Effector memory CD8-positive, alpha-beta T cell (primary cell): Measurements from ENCODE around the gene ANKH.

Experiments
- ATAC-seq: fragments of 150-1000 bp; cut with Tn5 transposase; replicated peaks from 2 replicates; pipeline ENCODE4 v1.10.0; 2021; ENCODE audit warnings: mild to moderate bottlenecking, moderate library complexity
- DNase-seq, 3 experiments: peaks; one replicate each; pipeline ENCODE4 v3.0.0; 2021
- H3K27ac Mint-ChIP-seq, 2 donors: one replicate each; pipeline ENCODE4 v1.8.0; 2022; ENCODE audit warnings: mild to moderate bottlenecking in 2 of 2, mixed read lengths in 2 of 2, moderate library complexity in 2 of 2
- H3K27me3 Mint-ChIP-seq, 2 donors: one replicate each; pipeline ENCODE4 v1.8.0; 2022; ENCODE audit warnings: mixed read lengths in 2 of 2
- H3K36me3 Mint-ChIP-seq: one replicate; pipeline ENCODE4 v1.8.0; 2022; ENCODE audit warnings: mild to moderate bottlenecking, moderate library complexity, mixed read lengths; ENCODE audit not compliant: insufficient read depth
- H3K4me1 Mint-ChIP-seq, 2 donors: one replicate each; pipeline ENCODE4 v1.8.0; 2022; ENCODE audit warnings: low read depth in 2 of 2, mixed read lengths in 2 of 2
- H3K4me3 Mint-ChIP-seq, 2 donors: one replicate each; pipeline ENCODE4 v1.8.0; 2022; ENCODE audit warnings: mild to moderate bottlenecking in 2 of 2, mixed read lengths in 2 of 2, moderate library complexity in 2 of 2
- H3K9me3 Mint-ChIP-seq, 2 donors: one replicate each; pipeline ENCODE4 v1.8.0; 2022; ENCODE audit warnings: mixed read lengths in 2 of 2

The ANKH gene

DNA sequence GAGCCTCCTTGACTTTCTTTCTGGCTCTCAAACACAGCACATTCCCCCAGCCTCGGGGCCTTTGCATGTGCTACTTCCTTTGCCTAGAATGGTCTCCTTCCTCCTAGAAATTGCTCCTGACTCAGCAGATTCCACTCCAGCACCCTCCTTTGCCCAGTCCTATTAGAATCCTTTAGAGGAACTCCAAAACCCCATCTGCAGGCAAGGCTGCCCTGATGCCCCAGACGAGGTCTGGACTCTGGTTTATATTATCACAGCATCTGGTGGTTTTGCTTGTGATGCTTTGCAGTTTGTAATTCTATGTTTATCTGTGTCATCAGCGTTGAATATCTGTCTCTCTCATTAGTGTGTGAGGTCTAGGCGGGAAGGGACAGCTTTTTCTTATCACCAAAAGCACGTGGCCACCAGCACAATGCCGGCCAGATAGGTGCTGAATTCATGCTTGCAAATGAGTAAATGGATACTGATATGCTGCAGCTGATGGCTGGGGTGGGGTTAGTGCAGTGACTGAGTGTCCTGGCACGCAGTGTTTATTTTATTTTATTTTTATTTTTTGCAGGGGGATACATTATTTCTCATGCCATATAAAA is 30.0 kb upstream of the ANKH start:
- H3K27ac Mint-ChIP-seq = no peak overlapping the region
- no peaks in the 10 kb centered on the region for H3K36me3 Mint-ChIP-seq
- H3K4me1 Mint-ChIP-seq = peaks cover 0 to 4% of the 10 kb centered on the region in 2 donors
- DNase-seq = no peak
- H3K4me3 Mint-ChIP-seq = no peak overlapping the region
- H3K27me3 Mint-ChIP-seq = peaks cover 6 to 12% of the 10 kb centered on the region in 2 donors
- ATAC-seq = no peak
- H3K9me3 Mint-ChIP-seq = no peaks in the 10 kb centered on the region

DNA sequence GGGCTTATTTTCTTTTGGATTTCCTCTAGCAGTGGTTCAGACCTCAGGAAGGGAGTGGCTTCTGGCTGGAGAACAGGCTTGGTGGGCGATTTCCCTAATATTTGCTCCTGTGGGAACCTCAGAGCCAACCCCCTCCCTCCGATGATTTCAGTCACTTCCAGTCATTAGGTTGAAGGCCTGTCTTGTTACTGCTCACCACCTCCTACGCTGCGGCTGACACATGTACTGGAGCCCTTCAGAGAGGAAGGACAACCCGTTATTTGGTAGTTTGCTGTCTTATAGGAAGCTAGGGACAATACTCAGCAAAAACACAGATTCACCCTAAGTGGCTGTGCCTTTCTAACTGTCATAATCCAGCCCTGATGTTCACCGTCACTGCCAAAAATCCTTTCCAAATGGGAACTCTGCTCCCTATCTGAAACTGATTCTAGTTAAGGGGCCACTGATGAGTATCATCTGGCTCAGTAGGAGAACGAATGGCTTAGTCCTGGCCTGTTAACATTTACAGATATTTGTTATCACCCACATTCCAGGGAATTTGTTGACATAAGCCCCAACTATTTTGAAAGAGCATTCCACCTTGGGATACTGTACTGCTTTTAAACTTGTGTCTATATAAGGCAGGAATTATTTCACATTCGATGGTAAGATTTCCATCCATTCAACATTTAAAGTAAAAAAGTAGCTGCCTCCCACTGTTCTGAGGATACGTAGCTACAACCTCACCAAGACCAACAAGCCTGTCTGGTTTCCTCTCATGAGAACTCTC is 29.3 kb upstream of the ANKH start:
- ATAC-seq (no peak), DNase-seq (no peak)
- H3K4me1 Mint-ChIP-seq = peaks cover 0 to 4% of the 10 kb centered on the region in 2 donors
- no peaks in the 10 kb centered on the region for H3K36me3 Mint-ChIP-seq
- peaks cover 6 to 12% of the 10 kb centered on the region in 2 donors for H3K27me3 Mint-ChIP-seq
- no peak overlapping the region for H3K27ac Mint-ChIP-seq
- H3K9me3 Mint-ChIP-seq = no peaks in the 10 kb centered on the region
- no peak overlapping the region for H3K4me3 Mint-ChIP-seq

DNA sequence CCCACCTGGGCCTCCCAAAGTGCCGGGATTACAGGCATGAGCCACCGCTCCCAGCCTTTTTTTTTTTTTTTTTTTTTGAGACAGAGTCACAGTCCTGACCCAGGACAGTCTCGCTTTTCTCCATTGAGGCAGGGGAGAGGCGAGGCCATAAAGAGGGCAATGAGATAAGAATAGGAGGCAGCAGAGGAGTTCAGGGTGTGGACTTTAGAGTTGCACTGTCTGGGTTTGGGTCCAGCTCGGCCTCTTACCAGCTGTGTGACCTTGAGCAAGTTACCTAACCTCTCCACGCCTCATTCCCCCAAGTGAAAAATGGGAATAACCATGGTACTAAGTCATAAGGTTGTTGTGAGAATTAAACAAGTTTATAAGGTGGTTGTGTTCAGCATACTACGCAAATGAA is 24.6 kb upstream of the ANKH start:
- Mint-ChIP-seq H3K36me3 (no peaks in the 10 kb centered on the region), H3K4me3 (no peak overlapping the region), H3K9me3 (no peaks in the 10 kb centered on the region), H3K27ac (peak overlapping the region in 1 of 2 donors; percentile 3), H3K4me1 (no peaks in the 10 kb centered on the region), H3K27me3 (peaks cover 2 to 6% of the 10 kb centered on the region in 2 donors)
- DNase-seq (no peak), ATAC-seq (no peak)

DNA sequence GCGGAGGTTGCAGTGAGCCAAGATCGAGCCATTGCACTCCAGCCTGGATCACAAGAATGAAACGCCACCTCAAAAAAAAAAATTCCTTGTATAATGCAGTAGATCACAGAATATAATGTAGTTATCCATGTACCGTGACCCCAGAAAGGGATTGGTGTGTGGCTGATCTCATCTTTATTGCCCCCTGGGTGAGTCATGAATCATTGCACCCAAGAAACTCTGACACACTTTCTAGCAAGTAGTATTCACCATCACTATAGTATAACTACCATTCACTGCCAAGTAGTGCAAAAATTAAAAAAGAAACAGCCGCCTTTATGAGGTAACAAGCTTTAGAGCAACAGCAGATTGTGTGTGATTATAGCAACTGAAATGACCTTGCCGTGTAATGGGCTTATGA is 23.7 kb upstream of the ANKH start:
- no peak for ATAC-seq
- Mint-ChIP-seq H3K27me3 (peaks cover 0 to 6% of the 10 kb centered on the region in 2 donors), H3K4me1 (no peaks in the 10 kb centered on the region), H3K4me3 (no peak overlapping the region), H3K36me3 (no peaks in the 10 kb centered on the region), H3K9me3 (no peaks in the 10 kb centered on the region), H3K27ac (no peak overlapping the region)
- no peak for DNase-seq

DNA sequence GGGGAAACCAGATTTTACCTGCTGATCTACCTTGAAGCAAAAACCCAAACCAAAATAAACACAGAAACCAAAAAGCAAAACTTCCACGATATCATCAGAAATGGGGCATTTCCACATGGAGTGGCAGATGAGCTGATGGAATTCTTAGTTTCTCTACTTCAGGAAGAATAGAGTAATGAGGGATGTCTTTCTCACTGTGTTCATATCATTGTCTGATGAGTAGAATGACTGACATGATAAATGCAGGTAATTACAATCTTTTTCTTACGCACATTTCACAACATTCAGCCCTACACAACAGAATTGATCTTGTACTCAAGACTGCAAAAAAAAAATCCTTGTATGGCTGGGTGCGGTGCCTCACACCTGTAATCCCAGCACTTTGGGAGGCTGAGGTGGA is 23.2 kb upstream of the ANKH start:
- ATAC-seq = no peak
- Mint-ChIP-seq H3K4me1 (no peaks in the 10 kb centered on the region), H3K27me3 (peaks cover 0 to 6% of the 10 kb centered on the region in 2 donors), H3K4me3 (no peak overlapping the region), H3K27ac (no peak overlapping the region), H3K36me3 (no peaks in the 10 kb centered on the region), H3K9me3 (no peaks in the 10 kb centered on the region)
- DNase-seq = no peak

DNA sequence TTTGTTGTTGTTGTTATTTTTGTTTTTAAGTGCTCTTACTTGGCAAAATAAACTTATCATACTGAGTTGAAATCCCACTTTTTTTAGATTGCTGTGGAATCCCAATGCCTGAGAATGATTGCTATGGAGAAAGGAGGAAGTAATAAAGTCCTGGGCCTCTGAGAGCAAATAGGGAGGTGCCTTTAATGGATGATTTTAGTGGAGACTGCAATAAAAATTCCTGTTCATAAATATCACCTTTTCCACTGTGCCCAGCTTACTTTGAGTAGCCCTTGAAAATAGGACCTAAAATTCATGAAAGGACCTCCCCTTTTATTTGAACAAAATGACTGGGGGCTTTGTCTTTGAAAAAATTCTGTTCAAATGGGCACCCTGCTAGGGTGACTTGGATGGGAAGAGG is 21.8 kb upstream of the ANKH start:
- Mint-ChIP-seq H3K27ac (no peak overlapping the region), H3K27me3 (no peaks in the 10 kb centered on the region), H3K36me3 (no peaks in the 10 kb centered on the region), H3K4me3 (no peak overlapping the region), H3K4me1 (no peaks in the 10 kb centered on the region), H3K9me3 (no peaks in the 10 kb centered on the region)
- DNase-seq (no peak), ATAC-seq (no peak)

DNA sequence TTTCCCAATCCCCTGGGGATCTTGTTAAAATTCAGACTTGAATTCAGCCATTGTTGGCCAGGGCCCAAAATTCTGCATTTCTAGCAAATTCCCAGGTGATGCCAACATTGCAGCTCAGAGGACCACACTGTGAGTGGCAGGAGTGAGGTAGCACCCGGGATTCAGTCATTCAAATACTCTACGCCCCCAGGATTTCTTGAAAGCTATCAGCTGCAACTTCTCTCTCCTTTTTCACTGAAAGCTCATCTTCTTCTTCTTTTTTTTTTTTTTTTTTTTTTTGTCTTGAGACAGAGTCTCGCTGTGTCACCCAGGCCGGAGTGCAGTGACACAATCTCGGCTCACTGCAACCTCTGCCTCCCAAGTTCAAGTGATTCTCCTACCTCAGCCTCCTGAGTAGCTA is 19.3 kb upstream of the ANKH start:
- no peak for ATAC-seq
- no peaks in the 10 kb centered on the region for H3K27me3 Mint-ChIP-seq
- H3K36me3 Mint-ChIP-seq = no peaks in the 10 kb centered on the region
- H3K9me3 Mint-ChIP-seq = no peaks in the 10 kb centered on the region
- DNase-seq = no peak
- no peaks in the 10 kb centered on the region for H3K4me1 Mint-ChIP-seq
- H3K27ac Mint-ChIP-seq = no peak overlapping the region
- H3K4me3 Mint-ChIP-seq = no peak overlapping the region

DNA sequence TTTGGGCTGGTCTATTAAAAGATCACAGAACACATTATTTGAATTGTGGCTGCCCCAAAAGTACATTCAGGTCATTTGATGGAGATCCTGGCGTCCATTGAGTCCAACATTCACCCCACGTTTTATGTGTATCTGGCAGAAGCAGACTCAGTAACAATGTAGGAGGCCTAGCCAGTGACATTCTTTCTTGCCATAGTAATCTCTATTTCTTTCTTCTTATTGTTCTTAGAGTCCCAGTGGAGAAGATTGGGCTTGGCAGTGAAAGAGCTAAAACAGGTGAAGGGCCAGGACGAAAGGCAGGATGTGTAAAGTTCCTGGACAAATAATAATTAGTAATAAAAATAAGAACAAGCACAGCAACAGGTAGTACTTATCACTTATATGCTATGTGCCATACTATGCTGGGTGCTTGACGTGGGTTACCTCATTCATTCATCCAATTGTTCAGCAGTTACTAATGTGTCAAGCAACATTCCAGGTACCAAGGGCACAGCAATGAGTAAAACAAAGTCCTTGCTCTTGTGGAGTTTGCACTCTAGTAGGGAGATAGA is 12.6 kb upstream of the ANKH start:
- no peaks in the 10 kb centered on the region for H3K9me3 Mint-ChIP-seq
- H3K27me3 Mint-ChIP-seq = peaks cover 13 to 46% of the 10 kb centered on the region in 2 donors

DNA sequence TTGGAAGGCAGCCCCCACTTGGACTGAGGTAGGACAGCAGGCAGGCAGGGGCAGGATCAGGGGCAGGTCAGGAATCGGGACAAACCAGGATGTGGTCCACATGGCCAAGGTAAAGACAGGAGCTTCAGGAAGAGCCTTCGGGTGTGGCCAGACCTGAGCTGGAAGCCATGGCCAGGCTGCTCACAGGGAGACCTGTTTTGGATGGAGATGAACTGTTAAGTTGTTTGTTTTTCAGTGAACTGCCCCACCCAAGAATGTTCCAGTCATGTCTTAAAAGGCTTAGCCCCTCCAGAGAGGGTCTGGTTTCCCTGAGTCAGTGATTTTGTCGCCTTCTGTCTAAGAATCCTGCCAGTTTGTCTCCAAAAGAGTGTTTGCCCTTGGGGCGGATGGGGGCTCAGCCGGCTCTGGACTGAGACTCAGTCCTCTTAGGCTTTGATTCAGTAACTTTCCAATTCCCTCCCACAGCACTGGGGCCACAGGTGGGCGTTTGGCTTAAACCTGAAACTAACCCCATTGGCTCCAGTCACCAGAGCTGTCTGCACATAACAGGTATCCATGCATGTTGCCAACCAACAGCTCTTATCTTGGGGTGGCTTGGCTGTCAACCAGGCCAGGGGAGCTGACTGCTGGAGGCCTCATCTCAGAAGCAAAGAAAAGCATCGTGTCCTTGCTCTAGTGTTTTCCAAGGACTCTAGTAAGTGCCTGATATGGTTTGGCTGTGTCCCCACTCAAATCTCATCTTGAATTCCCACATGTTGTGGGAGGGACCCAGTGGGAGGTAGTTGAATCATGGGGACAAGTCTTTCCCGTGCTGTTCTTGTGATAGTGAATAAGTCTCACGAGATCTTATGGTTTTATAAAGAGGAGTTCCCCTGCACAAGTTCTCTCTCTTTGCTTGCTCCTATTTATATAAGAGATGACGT is 11.3 kb upstream of the ANKH start:
- ATAC-seq (no peak), DNase-seq (no peak)
- Mint-ChIP-seq H3K4me3 (no peak overlapping the region), H3K9me3 (no peaks in the 10 kb centered on the region), H3K36me3 (no peaks in the 10 kb centered on the region), H3K4me1 (no peaks in the 10 kb centered on the region), H3K27me3 (peaks cover 15 to 58% of the 10 kb centered on the region in 2 donors), H3K27ac (no peak overlapping the region)

More for the DNA sequence above, 12.6 kb upstream of the ANKH start:
- H3K4me3 Mint-ChIP-seq = no peak overlapping the region
- no peaks in the 10 kb centered on the region for H3K4me1 Mint-ChIP-seq
- DNase-seq (no peak), ATAC-seq (no peak)
- H3K36me3 Mint-ChIP-seq = no peaks in the 10 kb centered on the region
- no peak overlapping the region for H3K27ac Mint-ChIP-seq

DNA sequence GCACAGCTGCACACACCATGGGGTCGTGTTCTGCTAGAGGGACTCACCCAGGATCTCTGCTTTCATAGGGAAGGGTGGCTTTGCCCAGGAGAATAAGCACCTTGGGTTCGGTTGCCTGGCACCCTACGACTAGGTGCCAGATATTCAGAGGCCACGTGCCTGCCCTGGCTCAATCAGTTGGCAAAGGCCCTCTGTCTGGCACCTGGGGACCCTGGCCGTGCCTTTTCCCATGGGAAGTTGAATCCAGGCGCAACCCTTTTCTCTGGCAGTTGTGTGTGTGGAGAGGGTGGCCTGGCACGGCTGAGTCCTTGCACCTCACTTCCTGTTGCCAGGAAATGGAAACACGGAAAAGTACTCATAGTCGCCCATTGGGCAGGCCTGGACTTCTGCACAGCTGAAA is 10.2 kb upstream of the ANKH start:
- H3K4me3 Mint-ChIP-seq = no peak overlapping the region
- ATAC-seq (no peak), DNase-seq (no peak)
- peaks cover 15 to 59% of the 10 kb centered on the region in 2 donors for H3K27me3 Mint-ChIP-seq
- H3K9me3 Mint-ChIP-seq = no peaks in the 10 kb centered on the region
- no peaks in the 10 kb centered on the region for H3K36me3 Mint-ChIP-seq
- no peaks in the 10 kb centered on the region for H3K4me1 Mint-ChIP-seq
- no peak overlapping the region for H3K27ac Mint-ChIP-seq

DNA sequence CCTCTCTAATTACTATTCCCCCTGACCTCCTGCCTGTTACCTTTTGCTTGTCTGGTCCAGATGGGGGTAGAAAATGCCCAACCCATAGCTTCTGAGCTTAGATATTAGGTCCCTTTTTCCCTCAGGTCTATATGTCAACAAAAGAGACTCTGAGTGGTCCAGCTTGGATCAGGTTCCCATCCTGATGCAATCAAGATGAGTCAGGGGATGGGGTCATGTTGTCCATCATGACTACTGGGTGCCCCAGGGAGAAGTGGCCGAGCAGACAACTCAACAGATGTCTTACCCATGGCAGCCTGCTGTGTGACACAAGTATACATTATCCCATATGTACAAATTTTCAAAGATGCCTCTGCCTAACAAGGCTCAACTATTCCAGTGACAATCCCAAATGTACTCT is 9.1 kb upstream of the ANKH start:
- H3K9me3 Mint-ChIP-seq = no peaks in the 10 kb centered on the region
- H3K27ac Mint-ChIP-seq = no peak overlapping the region
- peaks cover 15 to 59% of the 10 kb centered on the region in 2 donors for H3K27me3 Mint-ChIP-seq
- ATAC-seq (no peak), DNase-seq (no peak)
- no peaks in the 10 kb centered on the region for H3K4me1 Mint-ChIP-seq
- no peak overlapping the region for H3K4me3 Mint-ChIP-seq
- no peaks in the 10 kb centered on the region for H3K36me3 Mint-ChIP-seq

DNA sequence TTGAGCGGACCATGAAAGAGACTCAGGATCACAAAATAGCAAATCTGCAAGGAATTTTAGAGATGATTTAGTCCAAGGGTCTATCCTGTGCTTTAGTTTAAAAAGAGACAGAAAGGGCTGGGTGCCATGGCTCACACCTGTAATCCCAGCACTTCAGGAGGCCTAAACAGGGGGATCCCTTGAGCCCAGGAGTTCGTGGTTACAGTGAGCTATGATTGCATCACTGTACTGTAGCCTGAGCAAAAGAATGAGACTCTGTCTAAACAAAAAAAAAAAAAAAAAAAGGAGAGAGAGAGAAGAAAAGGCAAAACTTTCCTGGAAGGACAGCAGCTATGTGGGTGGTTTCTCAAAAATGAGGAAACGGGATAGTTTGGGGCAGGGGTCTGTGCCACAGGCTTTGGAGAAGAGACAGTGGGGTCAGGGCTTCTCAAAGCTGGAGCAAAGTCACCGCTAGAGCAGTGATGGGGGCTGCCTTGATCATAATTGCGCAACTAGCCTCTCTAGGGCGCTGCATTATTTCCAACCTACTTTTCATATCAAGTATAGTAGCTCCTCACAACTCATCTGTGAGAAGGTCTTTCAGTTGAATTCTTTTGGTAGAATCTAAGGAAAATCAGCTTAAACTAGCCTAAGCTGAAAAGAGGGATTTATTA is 8.5 kb upstream of the ANKH start:
- Mint-ChIP-seq H3K27ac (no peak overlapping the region), H3K4me1 (no peaks in the 10 kb centered on the region), H3K4me3 (no peak overlapping the region), H3K9me3 (no peaks in the 10 kb centered on the region), H3K36me3 (no peaks in the 10 kb centered on the region), H3K27me3 (peaks cover 15 to 57% of the 10 kb centered on the region in 2 donors)
- DNase-seq = no peak
- no peak for ATAC-seq

DNA sequence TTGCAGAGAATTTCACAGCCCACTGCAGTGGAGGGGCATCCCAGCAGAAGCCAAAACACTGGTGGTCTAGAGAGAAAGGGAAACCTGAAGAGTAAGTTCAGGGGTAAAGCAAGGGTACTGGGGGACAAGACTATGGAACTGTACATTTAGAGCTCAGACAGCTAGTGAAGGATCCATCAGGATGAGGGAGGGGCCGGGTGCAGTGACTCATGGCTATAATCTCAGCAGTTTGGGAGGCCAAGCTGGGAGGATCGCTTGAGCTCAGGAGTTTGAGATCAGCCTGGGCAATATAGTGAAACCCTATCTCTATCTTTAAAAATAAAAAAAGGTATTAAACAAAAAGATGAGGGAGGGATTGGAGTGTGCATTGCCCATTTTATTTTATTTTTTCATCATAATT is 7.8 kb upstream of the ANKH start:
- ATAC-seq (no peak), DNase-seq (no peak)
- H3K4me3 Mint-ChIP-seq = no peak overlapping the region
- H3K27me3 Mint-ChIP-seq = peaks cover 15 to 50% of the 10 kb centered on the region in 2 donors
- H3K36me3 Mint-ChIP-seq = no peaks in the 10 kb centered on the region
- H3K9me3 Mint-ChIP-seq = no peaks in the 10 kb centered on the region
- peak overlapping the region; percentile 30 to 46 for H3K27ac Mint-ChIP-seq
- no peaks in the 10 kb centered on the region for H3K4me1 Mint-ChIP-seq
